Measurements from ENCODE around the gene PARD3B. TPM values are rescaled to one million over a fixed set of nuclear protein-coding genes. Genes with fewer than 3 reads are reported as not detected.

The PARD3B gene
- total RNA-seq = 8.8 TPM

GRCh38 chr2:204544961-204545860 is at the start of gene PARD3B:
Gene PARD3B (plus strand): TSS chr2:204545475. CDS start chr2:204546000, 525 bp downstream.

Small RNA genes within 50 kb of the gene (small RNA-seq; reads per million reads assigned to genes)
- not detected for gene AC008171.1 (ENCODE audit: low replicate concordance)
